AG09309 (cell line): Measurements from ENCODE around the gene HSPA14.

Experiments
- DNase-seq: peaks from one replicate; pipeline ENCODE4 v3.0.0-alpha.2; 2010; ENCODE audit warnings: low read depth
- H3K4me3 ChIP-seq: 2 replicates; pipeline ENCODE4 v1.5.1; 2011; ENCODE audit warnings: mild to moderate bottlenecking, low read depth, low read length, moderate library complexity; ENCODE audit not compliant: control insufficient read depth
- TF ChIP-seq, protein P1 (sequence below): IDR thresholded peaks from 2 replicates; pipeline ENCODE4 v1.5.1; 2011; ENCODE audit warnings: mild to moderate bottlenecking, low read depth, low read length, inconsistent platforms; ENCODE audit not compliant: insufficient read depth, control insufficient read depth; ENCODE audit errors: missing control alignments

Gene HSPA14

DNA sequence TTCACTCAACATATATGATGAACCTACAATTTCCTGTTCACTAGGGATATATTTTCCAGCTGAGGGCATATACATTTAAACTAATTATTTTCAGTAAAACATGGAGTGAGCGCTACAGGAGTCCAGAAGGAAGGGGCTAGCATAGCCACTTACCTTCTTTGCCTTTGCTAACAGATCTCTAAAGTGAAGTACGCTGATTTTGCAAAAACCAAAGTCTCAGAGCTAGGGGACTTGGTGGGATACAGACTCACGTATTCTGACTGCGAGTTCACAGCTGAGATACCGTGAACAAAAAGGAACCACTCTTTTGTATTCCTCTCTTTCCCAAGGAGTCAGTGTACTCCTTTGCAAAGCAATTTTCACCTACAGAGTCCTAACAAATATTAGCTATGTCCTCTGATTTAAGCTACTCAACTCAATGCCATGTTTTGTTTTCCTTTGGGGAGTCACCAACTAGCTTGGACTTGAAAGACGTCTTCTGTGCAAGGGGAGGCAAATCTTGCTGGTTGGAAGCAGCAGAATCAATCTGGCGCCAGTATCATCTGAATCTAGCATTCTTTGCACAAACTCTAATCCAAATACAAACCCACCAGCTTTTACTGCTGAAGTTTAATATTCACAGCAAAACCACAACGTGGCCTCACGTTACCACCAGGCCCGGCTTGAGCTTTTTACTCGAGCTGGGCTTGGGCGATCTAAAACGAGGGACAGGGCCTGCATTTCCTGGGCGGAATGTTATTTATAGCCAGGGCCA is 926 bp upstream of the HSPA14 start:
- TF ChIP-seq, protein P1, sequence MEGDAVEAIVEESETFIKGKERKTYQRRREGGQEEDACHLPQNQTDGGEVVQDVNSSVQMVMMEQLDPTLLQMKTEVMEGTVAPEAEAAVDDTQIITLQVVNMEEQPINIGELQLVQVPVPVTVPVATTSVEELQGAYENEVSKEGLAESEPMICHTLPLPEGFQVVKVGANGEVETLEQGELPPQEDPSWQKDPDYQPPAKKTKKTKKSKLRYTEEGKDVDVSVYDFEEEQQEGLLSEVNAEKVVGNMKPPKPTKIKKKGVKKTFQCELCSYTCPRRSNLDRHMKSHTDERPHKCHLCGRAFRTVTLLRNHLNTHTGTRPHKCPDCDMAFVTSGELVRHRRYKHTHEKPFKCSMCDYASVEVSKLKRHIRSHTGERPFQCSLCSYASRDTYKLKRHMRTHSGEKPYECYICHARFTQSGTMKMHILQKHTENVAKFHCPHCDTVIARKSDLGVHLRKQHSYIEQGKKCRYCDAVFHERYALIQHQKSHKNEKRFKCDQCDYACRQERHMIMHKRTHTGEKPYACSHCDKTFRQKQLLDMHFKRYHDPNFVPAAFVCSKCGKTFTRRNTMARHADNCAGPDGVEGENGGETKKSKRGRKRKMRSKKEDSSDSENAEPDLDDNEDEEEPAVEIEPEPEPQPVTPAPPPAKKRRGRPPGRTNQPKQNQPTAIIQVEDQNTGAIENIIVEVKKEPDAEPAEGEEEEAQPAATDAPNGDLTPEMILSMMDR = no peak
- peak; percentile 11 for DNase-seq
- peak overlapping the region; percentile 92 for H3K4me3 ChIP-seq

DNA sequence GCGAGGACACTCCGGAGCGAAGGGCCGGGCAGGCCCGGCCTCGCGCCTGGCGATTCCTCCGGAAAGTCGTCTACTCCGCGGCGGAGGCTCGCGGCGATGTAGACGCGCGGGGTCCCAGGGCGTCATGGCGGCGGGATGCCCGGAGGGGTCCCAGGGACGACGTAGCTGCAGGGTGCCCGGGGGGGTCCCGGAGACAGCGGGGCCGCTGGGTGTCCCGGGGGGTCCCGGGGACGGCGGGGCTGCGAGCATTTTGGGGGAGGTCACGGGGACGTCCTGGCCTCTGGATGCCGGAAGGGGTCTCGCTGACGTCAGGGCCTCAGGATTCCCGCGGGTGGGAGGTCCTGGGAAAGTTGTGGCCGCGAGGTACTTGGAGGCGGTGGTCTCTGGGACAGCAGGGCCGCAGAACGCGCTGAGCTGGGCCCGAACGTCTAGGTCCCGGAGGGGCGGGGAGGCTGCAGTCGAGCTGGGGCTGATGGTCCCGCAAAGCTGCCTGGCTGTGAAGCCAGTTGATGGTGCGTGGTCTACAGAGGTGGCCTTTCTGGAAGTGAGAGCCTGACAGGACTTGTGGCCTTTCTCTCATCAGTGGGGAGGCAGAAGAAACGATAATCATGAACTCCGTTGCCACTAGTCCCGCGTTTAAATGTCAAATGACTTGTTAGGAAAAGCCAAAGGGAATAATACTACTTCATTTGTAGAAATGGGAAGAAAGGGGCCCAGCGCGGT is 637 bp downstream of the HSPA14 start:
- DNase-seq = no peak
- TF ChIP-seq, protein P1 = no peak

DNA sequence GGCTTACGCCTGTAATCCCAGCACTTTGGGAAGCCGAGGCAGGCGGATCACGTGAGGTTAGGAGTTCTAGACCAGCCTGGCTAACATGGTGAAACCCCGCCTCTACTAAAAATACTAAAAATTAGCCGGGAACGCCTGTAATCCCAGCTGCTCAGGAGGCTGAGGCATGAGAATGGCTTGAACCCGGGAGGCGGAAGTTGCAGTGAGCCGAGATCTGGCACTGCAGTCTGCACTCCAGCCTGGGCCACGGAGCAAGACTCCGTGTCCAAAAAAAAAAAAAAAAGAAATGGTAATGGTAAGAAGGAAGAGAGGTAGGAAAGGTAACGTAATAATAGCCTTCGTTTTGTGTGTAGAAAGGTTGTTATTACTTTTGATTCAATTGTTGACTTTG is 1.2 kb downstream of the HSPA14 start:
- peak overlapping the region; percentile 92 for H3K4me3 ChIP-seq
- TF ChIP-seq, protein P1 = no peak
- no peak for DNase-seq

More for the DNA sequence above, 637 bp downstream of the HSPA14 start:
- peak overlapping the region; percentile 92 for H3K4me3 ChIP-seq

DNA sequence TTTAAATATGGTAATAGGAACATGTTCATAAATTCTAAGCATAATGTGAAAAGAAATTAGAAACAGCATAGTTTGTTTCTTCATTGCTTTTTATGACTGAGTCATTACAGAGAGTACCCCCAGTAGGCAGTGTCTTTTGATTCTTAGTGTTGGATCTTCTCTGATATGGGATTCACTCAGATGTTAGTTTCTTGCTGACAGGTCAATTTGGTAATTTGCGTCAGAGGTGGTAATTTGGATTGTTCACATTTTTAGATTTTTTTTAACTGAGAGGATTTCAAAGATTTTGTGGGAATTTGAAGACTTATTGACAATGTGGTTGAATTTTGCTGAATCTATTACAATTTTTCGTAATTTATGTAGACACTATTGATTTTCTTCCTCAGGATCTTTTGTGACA is 2.1 kb downstream of the HSPA14 start:
- TF ChIP-seq, protein P1 = no peak
- no peak overlapping the region for H3K4me3 ChIP-seq
- DNase-seq = no peak

DNA sequence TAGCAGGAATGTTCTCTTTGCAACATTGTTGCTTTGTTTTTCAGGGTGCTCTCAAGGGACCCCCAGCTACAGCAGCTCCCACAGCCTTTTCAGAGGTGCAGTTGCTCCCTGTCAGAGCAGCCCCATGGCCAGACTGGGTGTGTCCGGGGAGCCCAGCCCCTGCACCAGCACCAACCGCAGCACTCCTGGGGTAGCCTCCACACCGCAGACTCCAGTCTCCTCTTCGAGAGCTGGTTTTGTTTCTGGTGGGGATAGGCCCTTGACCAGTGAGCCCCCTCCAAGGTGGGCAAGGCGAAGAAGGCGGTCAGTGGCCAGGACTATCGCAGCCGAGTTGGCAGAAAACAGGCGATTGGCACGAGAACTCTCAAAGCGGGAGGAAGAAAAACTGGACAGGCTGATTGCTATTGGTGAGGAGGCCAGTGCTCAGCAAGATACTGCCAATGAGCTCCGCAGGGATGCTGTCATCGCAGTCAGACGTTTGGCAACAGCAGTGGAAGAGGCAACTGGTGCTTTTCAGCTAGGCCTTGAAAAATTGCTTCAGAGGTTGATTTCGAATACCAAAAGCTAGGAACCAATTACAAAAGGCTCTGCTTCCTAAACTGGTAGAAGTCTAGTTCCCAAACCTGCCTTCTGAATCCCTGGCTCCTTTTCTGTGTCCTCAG is 5.4 kb downstream of the HSPA14 start:
- DNase-seq = no peak
- TF ChIP-seq, protein P1 = no peak
- no peak overlapping the region for H3K4me3 ChIP-seq

DNA sequence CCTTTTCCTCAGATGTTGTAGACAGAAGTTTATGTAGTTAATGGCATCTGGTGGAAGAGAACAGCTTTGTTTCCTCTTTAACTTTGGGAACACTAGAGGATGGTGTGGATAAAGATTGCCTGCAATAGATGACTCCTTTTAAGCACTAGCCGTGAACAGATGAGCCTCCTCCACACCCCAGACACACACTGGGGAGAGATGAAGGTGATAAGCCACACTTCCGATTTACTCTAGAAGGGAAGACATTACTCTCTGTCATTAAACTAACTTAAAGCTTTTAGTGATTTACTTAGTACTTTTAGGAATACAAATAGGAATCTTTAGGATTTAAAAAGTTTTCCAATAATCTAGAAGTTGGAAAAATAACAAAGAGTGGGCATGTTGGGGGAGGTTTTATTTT is 6.8 kb downstream of the HSPA14 start:
- TF ChIP-seq, protein P1 = no peak
- no peak for DNase-seq
- H3K4me3 ChIP-seq = no peak overlapping the region
